ENCODE results near the gene MPP2. TPM values are rescaled to one million over a fixed set of nuclear protein-coding genes. Genes with fewer than 3 reads are reported as not detected.

The MPP2 gene
- total and polyA plus RNA-seq, 4 donors = 0.05 to 0.25 (median 0.09) TPM

DNA sequence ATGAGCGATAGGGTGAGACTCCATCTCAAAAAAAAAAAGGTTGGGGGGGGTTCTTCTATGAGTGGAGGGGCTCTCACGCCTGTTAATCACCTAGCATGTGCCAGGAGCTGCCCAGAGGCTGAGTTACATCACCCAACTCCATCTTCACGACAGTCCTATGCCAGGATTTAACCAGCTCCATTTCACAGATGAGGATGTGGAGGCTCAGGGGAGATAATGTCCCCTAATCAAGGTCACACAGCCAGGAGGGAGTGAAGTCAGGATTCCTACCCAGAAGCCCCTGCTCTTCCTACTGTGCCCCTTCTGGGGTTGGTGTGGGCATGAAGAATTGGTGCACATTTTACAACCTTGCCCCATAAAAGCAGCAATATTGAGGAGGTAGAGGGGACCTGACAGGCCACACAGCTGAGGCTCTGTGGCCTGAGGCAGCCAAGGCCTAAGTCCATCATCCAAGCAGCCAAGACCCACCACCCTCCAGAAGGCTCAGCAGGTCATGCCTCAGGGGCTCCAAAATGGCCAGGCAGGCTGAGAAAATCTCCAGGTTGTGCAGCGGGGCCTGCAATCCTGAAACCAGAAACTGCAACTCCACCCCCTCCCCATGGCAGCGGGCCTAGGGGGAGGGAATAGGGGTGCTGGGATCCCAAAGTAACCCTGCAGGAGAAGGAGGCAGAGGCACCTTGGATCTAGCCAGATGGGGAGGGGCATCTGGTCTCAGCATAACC is 28.0 kb upstream of the MPP2 start:
- peaks cover 5 to 13% (median 10%) of the 10 kb centered on the region in 4 donors for H3K4me1 ChIP-seq (ENCODE audit: control insufficient read depth in 4 of 4, insufficient read depth in 4 of 4, low read length in 3 of 4)
- no peak for TF ChIP-seq ZBTB33 (IDR thresholded peaks at IDR 0.05)
- TF ChIP-seq FOXA1 (IDR thresholded peaks at IDR 0.05) = no peak
- TF ChIP-seq NR2F2 (IDR thresholded peaks at IDR 0.05) = no peak
- TF ChIP-seq JUND (IDR thresholded peaks at IDR 0.05) = no peak
- no peak for TF ChIP-seq TAF1 (conservative IDR thresholded peaks at IDR 0.05)
- TF ChIP-seq HNF4G (IDR thresholded peaks at IDR 0.05) = no peak
- TF ChIP-seq FOXA2 (IDR thresholded peaks at IDR 0.05) = no peak
- TF ChIP-seq RXRA (IDR thresholded peaks at IDR 0.05) = no peak
- no peak for TF ChIP-seq SP1 (IDR thresholded peaks at IDR 0.05)
- TF ChIP-seq YY1 (IDR thresholded peaks at IDR 0.05) = no peak
- TF ChIP-seq, protein P1, sequence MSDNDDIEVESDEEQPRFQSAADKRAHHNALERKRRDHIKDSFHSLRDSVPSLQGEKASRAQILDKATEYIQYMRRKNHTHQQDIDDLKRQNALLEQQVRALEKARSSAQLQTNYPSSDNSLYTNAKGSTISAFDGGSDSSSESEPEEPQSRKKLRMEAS (IDR thresholded peaks at IDR 0.05) = no peak

GRCh38 chr17:43932923-43933322 is 25.6 kb upstream of the MPP2 start:
- Histone ChIP-seq H3K4me3 (ENCODE audit: low read depth in 1 of 3, low read length in 3 of 3) (no peak overlapping the region), H3K27me3 (ENCODE audit: control insufficient read depth in 4 of 4, insufficient read depth in 4 of 4, low read length in 3 of 4) (no peaks in the 10 kb centered on the region), H3K36me3 (ENCODE audit: control insufficient read depth in 4 of 4, insufficient read depth in 3 of 4, low read depth in 1 of 4, low read length in 3 of 4) (no peaks in the 10 kb centered on the region), H3K27ac (ENCODE audit: low read depth in 1 of 2, low read length in 2 of 2) (no peak overlapping the region), H3K4me1 (ENCODE audit: control insufficient read depth in 4 of 4, insufficient read depth in 4 of 4, low read length in 3 of 4) (peaks cover 5 to 11% (median 8%) of the 10 kb centered on the region in 4 donors), H3K9ac (ENCODE audit: low read depth in 1 of 2, low read length in 2 of 2) (no peak overlapping the region), H3K9me3 (ENCODE audit: control insufficient read depth in 4 of 4, low read length in 3 of 4) (no peaks in the 10 kb centered on the region)
- WGBS = 95% methylated on average over 4 of the region's 4 CpGs
- DNase-seq (ENCODE audit: low spot score) = no peak
- TF ChIP-seq SP1 (IDR thresholded peaks at IDR 0.05) (no peak), HNF4G (IDR thresholded peaks at IDR 0.05) (no peak), TAF1 (conservative IDR thresholded peaks at IDR 0.05) (no peak), RXRA (IDR thresholded peaks at IDR 0.05) (no peak), RAD21 (IDR thresholded peaks at IDR 0.05) (no peak), EGR1 (IDR thresholded peaks at IDR 0.05; ENCODE audit: low read depth in 2 of 2) (no peak), ZBTB33 (IDR thresholded peaks at IDR 0.05) (no peak), YY1 (IDR thresholded peaks at IDR 0.05) (no peak), GABPA (IDR thresholded peaks at IDR 0.05 in 1 of 2, conservative IDR thresholded peaks at IDR 0.05 in 1 of 2) (no peak), FOXA2 (IDR thresholded peaks at IDR 0.05) (no peak), NR2F2 (IDR thresholded peaks at IDR 0.05) (no peak), FOXA1 (IDR thresholded peaks at IDR 0.05) (no peak), JUND (IDR thresholded peaks at IDR 0.05) (no peak), HNF4A (conservative IDR thresholded peaks at IDR 0.05) (no peak), REST (IDR thresholded peaks at IDR 0.05) (no peak)
- TF ChIP-seq, protein P1 (IDR thresholded peaks at IDR 0.05) = no peak
- TF ChIP-seq, protein P2, sequence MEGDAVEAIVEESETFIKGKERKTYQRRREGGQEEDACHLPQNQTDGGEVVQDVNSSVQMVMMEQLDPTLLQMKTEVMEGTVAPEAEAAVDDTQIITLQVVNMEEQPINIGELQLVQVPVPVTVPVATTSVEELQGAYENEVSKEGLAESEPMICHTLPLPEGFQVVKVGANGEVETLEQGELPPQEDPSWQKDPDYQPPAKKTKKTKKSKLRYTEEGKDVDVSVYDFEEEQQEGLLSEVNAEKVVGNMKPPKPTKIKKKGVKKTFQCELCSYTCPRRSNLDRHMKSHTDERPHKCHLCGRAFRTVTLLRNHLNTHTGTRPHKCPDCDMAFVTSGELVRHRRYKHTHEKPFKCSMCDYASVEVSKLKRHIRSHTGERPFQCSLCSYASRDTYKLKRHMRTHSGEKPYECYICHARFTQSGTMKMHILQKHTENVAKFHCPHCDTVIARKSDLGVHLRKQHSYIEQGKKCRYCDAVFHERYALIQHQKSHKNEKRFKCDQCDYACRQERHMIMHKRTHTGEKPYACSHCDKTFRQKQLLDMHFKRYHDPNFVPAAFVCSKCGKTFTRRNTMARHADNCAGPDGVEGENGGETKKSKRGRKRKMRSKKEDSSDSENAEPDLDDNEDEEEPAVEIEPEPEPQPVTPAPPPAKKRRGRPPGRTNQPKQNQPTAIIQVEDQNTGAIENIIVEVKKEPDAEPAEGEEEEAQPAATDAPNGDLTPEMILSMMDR (IDR thresholded peaks at IDR 0.05; ENCODE audit: low read depth, low read length, missing input control) = no peak
- TF ChIP-seq, protein P3, sequence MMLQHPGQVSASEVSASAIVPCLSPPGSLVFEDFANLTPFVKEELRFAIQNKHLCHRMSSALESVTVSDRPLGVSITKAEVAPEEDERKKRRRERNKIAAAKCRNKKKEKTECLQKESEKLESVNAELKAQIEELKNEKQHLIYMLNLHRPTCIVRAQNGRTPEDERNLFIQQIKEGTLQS (IDR thresholded peaks at IDR 0.05) = no peak

More for the DNA sequence above, 28.0 kb upstream of the MPP2 start:
- 94% methylated on average over 5 of the region's 5 CpGs for WGBS
- H3K9me3 ChIP-seq (ENCODE audit: control insufficient read depth in 4 of 4, low read length in 3 of 4) = no peaks in the 10 kb centered on the region
- no peaks in the 10 kb centered on the region for H3K27me3 ChIP-seq (ENCODE audit: control insufficient read depth in 4 of 4, insufficient read depth in 4 of 4, low read length in 3 of 4)
- DNase-seq (ENCODE audit: low spot score) = no peak
- no peaks in the 10 kb centered on the region for H3K36me3 ChIP-seq (ENCODE audit: control insufficient read depth in 4 of 4, insufficient read depth in 3 of 4, low read depth in 1 of 4, low read length in 3 of 4)
- no peak overlapping the region for H3K4me3 ChIP-seq (ENCODE audit: low read depth in 1 of 3, low read length in 3 of 3)
- no peak overlapping the region for H3K27ac ChIP-seq (ENCODE audit: low read depth in 1 of 2, low read length in 2 of 2)
- H3K9ac ChIP-seq (ENCODE audit: low read depth in 1 of 2, low read length in 2 of 2) = no peak overlapping the region

Data from liver (tissue), 9 donors.